ENCODE results near the gene CLNS1A.
A peak's percentile ranks its signal among the peaks of the same experiment; 100 is the strongest.

DNA sequence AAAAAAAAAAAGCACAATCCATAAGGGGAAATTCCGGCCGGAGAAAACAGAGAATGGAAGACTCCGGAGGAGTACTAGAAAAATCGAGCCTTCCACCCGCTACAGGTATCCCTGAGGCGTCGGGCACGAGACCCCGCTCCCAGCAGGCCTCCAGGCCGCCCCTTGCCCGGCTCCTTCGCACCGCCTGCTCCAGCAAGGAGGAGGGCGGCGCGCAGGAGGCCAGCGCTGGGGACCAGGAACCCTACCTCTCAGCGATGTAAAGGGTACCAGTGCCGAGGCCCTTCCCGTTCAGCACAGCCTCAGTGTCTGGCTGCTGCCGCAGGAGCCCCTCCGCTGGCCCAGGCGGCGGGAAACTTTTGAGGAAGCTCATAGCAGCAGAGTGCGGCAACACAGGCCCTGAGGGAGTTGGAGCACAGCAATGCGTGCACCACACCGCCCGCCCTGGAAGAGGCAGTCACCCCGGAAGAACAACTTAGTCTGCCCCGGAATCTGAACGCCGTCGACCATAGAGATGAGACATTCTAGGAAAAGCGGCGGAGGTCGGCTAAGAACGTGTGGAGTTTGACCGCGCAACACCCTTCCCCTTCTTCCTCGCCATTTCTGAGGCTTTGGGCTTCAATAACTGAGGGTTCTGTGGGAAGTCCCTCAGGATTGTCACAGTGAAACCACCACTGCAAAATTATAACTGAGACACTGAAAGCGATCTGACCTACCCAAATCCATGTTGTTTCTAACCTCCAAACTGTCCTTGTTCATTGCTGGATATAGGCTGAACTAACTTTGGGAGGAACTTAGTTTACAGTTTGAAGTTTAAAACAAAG lies at the start of gene CLNS1A:
- TF ChIP-seq, protein P1, sequence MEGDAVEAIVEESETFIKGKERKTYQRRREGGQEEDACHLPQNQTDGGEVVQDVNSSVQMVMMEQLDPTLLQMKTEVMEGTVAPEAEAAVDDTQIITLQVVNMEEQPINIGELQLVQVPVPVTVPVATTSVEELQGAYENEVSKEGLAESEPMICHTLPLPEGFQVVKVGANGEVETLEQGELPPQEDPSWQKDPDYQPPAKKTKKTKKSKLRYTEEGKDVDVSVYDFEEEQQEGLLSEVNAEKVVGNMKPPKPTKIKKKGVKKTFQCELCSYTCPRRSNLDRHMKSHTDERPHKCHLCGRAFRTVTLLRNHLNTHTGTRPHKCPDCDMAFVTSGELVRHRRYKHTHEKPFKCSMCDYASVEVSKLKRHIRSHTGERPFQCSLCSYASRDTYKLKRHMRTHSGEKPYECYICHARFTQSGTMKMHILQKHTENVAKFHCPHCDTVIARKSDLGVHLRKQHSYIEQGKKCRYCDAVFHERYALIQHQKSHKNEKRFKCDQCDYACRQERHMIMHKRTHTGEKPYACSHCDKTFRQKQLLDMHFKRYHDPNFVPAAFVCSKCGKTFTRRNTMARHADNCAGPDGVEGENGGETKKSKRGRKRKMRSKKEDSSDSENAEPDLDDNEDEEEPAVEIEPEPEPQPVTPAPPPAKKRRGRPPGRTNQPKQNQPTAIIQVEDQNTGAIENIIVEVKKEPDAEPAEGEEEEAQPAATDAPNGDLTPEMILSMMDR (IDR thresholded peaks at IDR 0.05): no peak
- peak; percentile 69 for TF ChIP-seq POLR2A (IDR thresholded peaks at IDR 0.05)
